Heart left ventricle (tissue), 13 donors: ENCODE measurements around the gene CHERP.

ENCODE experiments used
- CTCF ChIP-seq, 12 donors: fragments of 200-600 bp; sonication (generic) in 4 of 12; IDR thresholded peaks; one replicate each; pipeline versions ENCODE4 v1.5.0 to v1.8.0; 2018 to 2022; ENCODE audit warnings: antibody characterized with exemption in 12 of 12, mild to moderate bottlenecking in 5 of 12
- POLR2A ChIP-seq, 2 donors: fragments of 450-650 bp; IDR thresholded peaks; one replicate each; pipeline ENCODE4 v1.6.1; 2017; ENCODE audit warnings: antibody characterized with exemption in 2 of 2, mild to moderate bottlenecking in 2 of 2, moderate library complexity in 2 of 2
- donor health status: ischemic (EF 13 %, LVEDD 7.1; RV severe dilation, severe dysfunction).
- donor health status: DM: no; HTN: yes; CAD: no.
- donor health status: DM: no; HTN: no; CAD: no.
- donor health status: ischemic (EF 25% LVEDD 6.9; RV normal size, moderate dysfunction).
- donor health status: ischemic (EF 25% LVEDD 5.7; RV mildly dilated, moderate dysfunction).
- donor health status: ischemic (EF 35%, LVEDD 5.7; RV mildly dilated, moderate dysfunction).
- donor health status: nonischemic (EF 11% LVEDD 7.7; RV severe dilation, severe dysfunction).
- donor health status: DM: yes; HTN: yes; CAD: no.
- donor health status: PGD.
- donor health status: ischemic (EF 29% LVEDD 5.4; RV normal size, mild dysfunction).
- donor health status: nonischemic (EF 23%, LVEDD 6.1; RV moderate dilation, normal function).

- TF ChIP-seq CTCF (IDR thresholded peaks at IDR 0.05) (no peak), POLR2A (IDR thresholded peaks at IDR 0.05) (no peak)
These were observed 43.7 kb upstream of the CHERP start for GRCh38 chr19:16585808-16586476.
